SK-N-SH (cell line): Measurements from ENCODE around the gene SF3B6. TPM values are rescaled to one million over a fixed set of nuclear protein-coding genes. Genes with fewer than 3 reads are reported as not detected.

Experiments used
- CTCF ChIA-PET: fragments of 300-600, 350-600 bp; formaldehyde crosslinking; extraction: SDS; loops from one replicate; lab custom pipeline; 2021; lab: Yijun Ruan, JAX
- POLR2A ChIA-PET: fragments of 350-600 bp; sonication (Branson Sonifier 250); formaldehyde crosslinking; extraction: SDS; loops from one replicate; lab custom pipeline; 2020; ENCODE audit warnings: antibody characterized with exemption, inconsistent platforms; lab: Yijun Ruan, JAX
- DNase-seq: peaks from one replicate; pipeline ENCODE4 v3.0.0; 2012
- H2AFZ ChIP-seq: fragments of 200-600 bp; sonication (generic); 2 replicates; pipeline ENCODE4 v1.8.1; 2016; ENCODE audit warnings: antibody characterized with exemption, mild to moderate bottlenecking, low read depth
- H3F3A ChIP-seq: fragments of 200-600 bp; sonication (generic); replicated peaks from 2 replicates; pipeline ENCODE3; 2016; ENCODE audit warnings: antibody characterized with exemption, mild to moderate bottlenecking; ENCODE audit not compliant: insufficient read depth
- H3K27ac ChIP-seq, 2 experiments: fragments of 200-500 bp in 1 of 2; fragments of 200-600 bp in 1 of 2; sonication (Bioruptor generic) in 1 of 2; sonication (generic), shearing (Covaris generic) in 1 of 2; 2 replicates each; pipeline versions ENCODE4 v1.5.1 to v1.6.1; 2014 to 2016; ENCODE audit warnings: low read depth in 2 of 2, inconsistent platforms in 1 of 2, low read length in 1 of 2, mild to moderate bottlenecking in 1 of 2, mixed read lengths in 1 of 2
- H3K27me3 ChIP-seq: fragments of 200-600 bp; sonication (generic), shearing (Covaris generic); 2 replicates; pipeline ENCODE4 v1.6.1; 2016; ENCODE audit warnings: mixed run types; ENCODE audit not compliant: insufficient read depth
- H3K36me3 ChIP-seq, 2 experiments: fragments of 200-500 bp in 1 of 2; fragments of 200-600 bp in 1 of 2; sonication (Bioruptor generic) in 1 of 2; sonication (generic) in 1 of 2; replicated peaks in 1 of 2; 2 replicates each; pipeline versions ENCODE3 to v1.5.1; 2014 to 2016; ENCODE audit warnings: low read length in 1 of 2, mild to moderate bottlenecking in 1 of 2; ENCODE audit not compliant: insufficient read depth in 2 of 2, control insufficient read depth in 1 of 2
- H3K4me1 ChIP-seq, 2 experiments: fragments of 200-500 bp in 1 of 2; fragments of 200-600 bp in 1 of 2; sonication (Bioruptor generic) in 1 of 2; sonication (generic), shearing (Covaris generic) in 1 of 2; 2 replicates each; pipeline versions ENCODE4 v1.5.1 to v1.6.1; 2014 to 2016; ENCODE audit warnings: low read depth in 1 of 2, low read length in 1 of 2, mixed run types in 1 of 2; ENCODE audit not compliant: insufficient read depth in 2 of 2, control insufficient read depth in 1 of 2
- H3K4me2 ChIP-seq: fragments of 200-600 bp; sonication (generic), shearing (Covaris generic); 2 replicates; pipeline ENCODE4 v1.6.1; 2017; ENCODE audit warnings: mixed run types
- H3K4me3 ChIP-seq, 2 experiments: fragments of 200-500 bp in 1 of 2; fragments of 200-600 bp in 1 of 2; sonication (Bioruptor generic) in 1 of 2; sonication (generic), shearing (Covaris generic) in 1 of 2; 2 replicates each; pipeline versions ENCODE4 v1.5.1 to v1.8.1; 2014 to 2016; ENCODE audit warnings: low read depth in 2 of 2, inconsistent platforms in 1 of 2, low read length in 1 of 2, mild to moderate bottlenecking in 1 of 2, mixed read lengths in 1 of 2, moderate library complexity in 1 of 2
- H3K79me2 ChIP-seq: fragments of 200-600 bp; sonication (generic); 2 replicates; pipeline ENCODE4 v1.8.1; 2017; ENCODE audit warnings: mild to moderate bottlenecking; ENCODE audit not compliant: insufficient read depth
- H3K9ac ChIP-seq: fragments of 200-600 bp; sonication (generic); 2 replicates; pipeline ENCODE4 v1.6.1; 2017; ENCODE audit warnings: mixed run types
- H3K9me2 ChIP-seq: fragments of 200-600 bp; sonication (generic); 2 replicates; pipeline ENCODE4 v1.6.1; 2017; ENCODE audit warnings: mixed run types
- H3K9me3 ChIP-seq: fragments of 200-600 bp; sonication (generic); 2 replicates; pipeline ENCODE4 v1.6.1; 2017; ENCODE audit warnings: mixed run types, mild to moderate bottlenecking, moderate library complexity
- H4K20me1 ChIP-seq: fragments of 200-600 bp; sonication (generic); 2 replicates; pipeline ENCODE4 v1.6.1; 2017; ENCODE audit warnings: mild to moderate bottlenecking, mixed run types; ENCODE audit not compliant: insufficient read depth
- CHD2 ChIP-seq: fragments of 150-350 bp; IDR thresholded peaks from 2 replicates; pipeline ENCODE4 v1.6.1; 2018; ENCODE audit warnings: low read length; ENCODE audit not compliant: partially characterized antibody
- CTCF ChIP-seq: fragments of 200-600 bp; sonication (generic); IDR thresholded peaks from 2 replicates; pipeline ENCODE4 v1.6.1; 2017; ENCODE audit warnings: antibody characterized with exemption, mild to moderate bottlenecking, moderate library complexity
- ELF1 ChIP-seq: IDR thresholded peaks from 2 replicates; pipeline ENCODE4 v1.4.0; 2012
- EP300 ChIP-seq, 2 experiments: IDR thresholded peaks; 2 replicates each; pipeline versions ENCODE4 v1.4.0 to v1.6.1; 2012; ENCODE audit warnings: borderline replicate concordance in 1 of 2, low read depth in 1 of 2, low read length in 1 of 2
- GABPA ChIP-seq: IDR thresholded peaks from 2 replicates; pipeline ENCODE4 v1.4.0; 2012; ENCODE audit warnings: low read depth, mild to moderate bottlenecking
- JUND ChIP-seq: IDR thresholded peaks from 2 replicates; pipeline ENCODE4 v1.4.0; 2012
- MXI1 ChIP-seq: IDR thresholded peaks from 2 replicates; pipeline ENCODE4 v1.6.1; 2012; ENCODE audit warnings: mild to moderate bottlenecking, low read depth, low read length, improper control_type of control experiment
- NFIC ChIP-seq: IDR thresholded peaks from 2 replicates; pipeline ENCODE4 v1.4.0; 2012; ENCODE audit warnings: borderline replicate concordance
- PBX3 ChIP-seq: IDR thresholded peaks from 2 replicates; pipeline ENCODE4; 2012
- POLR2AphosphoS5 ChIP-seq: IDR thresholded peaks from 2 replicates; pipeline ENCODE4 v1.6.1; 2012; ENCODE audit warnings: low read depth, low read length
- RFX5 ChIP-seq: IDR thresholded peaks from 2 replicates; pipeline ENCODE4 v1.6.1; 2012; ENCODE audit warnings: mild to moderate bottlenecking, improper control_type of control experiment, low read length
- RXRA ChIP-seq: IDR thresholded peaks from 2 replicates; pipeline ENCODE4 v1.4.0; 2012; ENCODE audit warnings: low read depth, mild to moderate bottlenecking, borderline replicate concordance
- SIN3A ChIP-seq: IDR thresholded peaks from 2 replicates; pipeline ENCODE4 v1.6.1; 2012; ENCODE audit warnings: low read depth, mild to moderate bottlenecking, low read length, moderate library complexity, borderline replicate concordance
- TAF1 ChIP-seq: IDR thresholded peaks from 2 replicates; pipeline ENCODE4 v1.6.1; 2012; ENCODE audit warnings: low read depth, mild to moderate bottlenecking, low read length, moderate library complexity, borderline replicate concordance
- TEAD4 ChIP-seq: IDR thresholded peaks from 2 replicates; pipeline ENCODE4 v1.4.0; 2012; ENCODE audit warnings: mild to moderate bottlenecking, borderline replicate concordance; ENCODE audit not compliant: insufficient read depth
- USF2 ChIP-seq: fragments of 150-350 bp; IDR thresholded peaks from 2 replicates; pipeline ENCODE4 v1.6.1; 2017; ENCODE audit warnings: antibody characterized with exemption, low read length, low read depth, borderline replicate concordance
- YY1 ChIP-seq: IDR thresholded peaks from 2 replicates; pipeline ENCODE4 v1.4.0; 2012; ENCODE audit warnings: low read depth, mild to moderate bottlenecking
- WGBS: methylation state at CpG from one replicate; pipeline ENCODE4 v1.1.6; 2017; ENCODE audit warnings: low lambda C conversion rate; 5-methylcytosine and 5-hydroxymethylcytosine counted together
- polyA plus RNA-seq, 3 experiments: library from polyadenylated mRNA; depleted of rRNA; stranded (reverse); fragments of >200 nt; gene quantifications; 2 replicates each; pipeline ENCODE4 v1.2.3, GENCODE V29; 2012

The SF3B6 gene
- polyA plus RNA-seq, 1 of the 3 experiments (the other 2 are of a cell fraction), result 275 TPM

GRCh38 chr2:24055750-24056149, 20.4 kb downstream of the SF3B6 start:
- peaks cover 0 to 10% of the 10 kb centered on the region in 2 experiments; a peak in 1 of 4 replicates for H3K4me1 ChIP-seq
- TF ChIP-seq JUND (no peak), CTCF (no peak), RFX5 (no peak), EP300 (IDR thresholded peaks at IDR 0.05; ENCODE audit: borderline replicate concordance in 1 of 2, low read depth in 1 of 2, low read length in 1 of 2) (no peak), POLR2AphosphoS5 (no peak), TEAD4 (no peak), CHD2 (no peak), USF2 (no peak)
- POLR2A ChIA-PET, result no interaction called here
- no peak overlapping the region for H3K4me2 ChIP-seq
- no peaks in the 10 kb centered on the region for H3K9me3 ChIP-seq
- no peak for DNase-seq
- H3F3A ChIP-seq, result peaks cover 1% of the 10 kb centered on the region
- H3K27ac ChIP-seq, result no peak overlapping the region
- no peaks in the 10 kb centered on the region for H3K9me2 ChIP-seq
- no peak overlapping the region for H2AFZ ChIP-seq
- H3K4me3 ChIP-seq, result no peak overlapping the region
- H3K27me3 ChIP-seq, result no peaks in the 10 kb centered on the region
- no peaks in the 10 kb centered on the region for H3K79me2 ChIP-seq
- no peak overlapping the region for H3K9ac ChIP-seq
- peaks cover 0 to 11% of the 10 kb centered on the region in 2 experiments for H3K36me3 ChIP-seq
- CTCF ChIA-PET, result interaction anchor here (0.7 to 1.9 kb wide), 2 partner anchors 96 to 231 kb away, joined by 3 to 4 read pairs; no protein-coding TSS in a partner anchor
- WGBS, result 87% methylated on average over 6 of the region's 6 CpGs
- no peaks in the 10 kb centered on the region for H4K20me1 ChIP-seq

- ChIA-PET POLR2A (interaction anchor here (1.0 kb wide), 1 partner anchor 12 kb away, joined by 4 read pairs; no protein-coding TSS in a partner anchor), CTCF (interaction anchor here (1.5 to 1.9 kb wide), 4 partner anchors 12 to 230 kb away, joined by 3 to 4 read pairs (median 4); partner anchors contain the start of gene SF3B6)
- Histone ChIP-seq H3K9me2 (no peaks in the 10 kb centered on the region), H3K79me2 (no peaks in the 10 kb centered on the region), H3K27me3 (no peaks in the 10 kb centered on the region), H3K4me3 (no peak overlapping the region), H3K36me3 (peaks cover 0 to 11% of the 10 kb centered on the region in 2 experiments), H4K20me1 (no peaks in the 10 kb centered on the region), H3K4me1 (peaks cover 0 to 15% of the 10 kb centered on the region in 2 experiments; a peak in 1 of 4 replicates), H2AFZ (no peak overlapping the region), H3K9ac (no peak overlapping the region), H3K4me2 (no peak overlapping the region), H3F3A (peaks cover 9% of the 10 kb centered on the region), H3K9me3 (no peaks in the 10 kb centered on the region), H3K27ac (peak overlapping the region in 1 of 2 experiments; percentile 56; a peak in 1 of 4 replicates)
- 62% methylated on average over 8 of the region's 8 CpGs for WGBS
- peak; percentile 37 for DNase-seq
- TF ChIP-seq SIN3A, result no peak
- TF ChIP-seq CTCF, result no peak
- no peak for TF ChIP-seq RXRA
- TF ChIP-seq GABPA, result no peak
- TF ChIP-seq TAF1, result no peak
- TF ChIP-seq NFIC, result no peak
- no peak for TF ChIP-seq YY1
- TF ChIP-seq TEAD4, result no peak
- no peak for TF ChIP-seq MXI1
- no peak for TF ChIP-seq PBX3
- no peak for TF ChIP-seq ELF1
These were observed 21.6 kb downstream of the SF3B6 start for GRCh38 chr2:24054366-24055010.
